Effector CD4-positive, alpha-beta T cell (primary cell): ENCODE data around the gene CYSLTR1.
"Not testable (repeated sequence)": the region's sequence is repeated elsewhere in the genome, so short reads cannot be mapped to it uniquely, and the experiment has no call there.

Experiments used
- DNase-seq: peaks from one replicate; pipeline ENCODE4 v3.0.0-alpha.2; 2020
- total RNA-seq: gene quantifications from one replicate; lab custom pipeline; 2026; lab: John Stamatoyannopoulos, UW

Gene CYSLTR1
- 16.7 reads per million, percentile 43 among the genes with 10 or more reads in this experiment for total RNA-seq

GRCh38 chrX:78327370-78328086 is at the start of gene CYSLTR1:
Gene CYSLTR1, minus strand, starts transcription at chrX:78327611. Its CDS starts 53,865 bp downstream, at chrX:78273746.
- no peak for DNase-seq

GRCh38 chrX:78377186-78377585 is 49.8 kb upstream of the CYSLTR1 start:
- DNase-seq = no peak

GRCh38 chrX:78375894-78376293 is 48.5 kb upstream of the CYSLTR1 start:
- no peak for DNase-seq

- no peak for DNase-seq
Measured at GRCh38 chrX:78366576-78366975, 39.2 kb upstream of the CYSLTR1 start.

- no peak for DNase-seq
Measured at GRCh38 chrX:78357342-78358055, 30.1 kb upstream of the CYSLTR1 start.

- peak; percentile 6 for DNase-seq
Measured at GRCh38 chrX:78333521-78333920, 6.1 kb upstream of the CYSLTR1 start.

- no peak for DNase-seq
Measured at GRCh38 chrX:78331708-78332107, 4.3 kb upstream of the CYSLTR1 start.

- DNase-seq = no peak
Measured at GRCh38 chrX:78330540-78330939, 3.1 kb upstream of the CYSLTR1 start.

GRCh38 chrX:78330068-78330467 is 2.7 kb upstream of the CYSLTR1 start:
- no peak for DNase-seq

GRCh38 chrX:78329486-78329885 is 2.1 kb upstream of the CYSLTR1 start:
- no peak for DNase-seq

- no peak for DNase-seq
Measured at GRCh38 chrX:78326401-78326800, 1.0 kb downstream of the CYSLTR1 start.

GRCh38 chrX:78322863-78323262 is 4.5 kb downstream of the CYSLTR1 start:
- no peak for DNase-seq

- DNase-seq = peak; percentile 13
Measured at GRCh38 chrX:78321809-78322208, 5.6 kb downstream of the CYSLTR1 start.

- no peak for DNase-seq
Measured at GRCh38 chrX:78316265-78316664, 11.1 kb downstream of the CYSLTR1 start.

- no peak for DNase-seq
Measured at GRCh38 chrX:78315745-78316144, 11.7 kb downstream of the CYSLTR1 start.

GRCh38 chrX:78314561-78314960 is 12.8 kb downstream of the CYSLTR1 start:
- DNase-seq = no peak

- DNase-seq = no peak
Measured at GRCh38 chrX:78313526-78313925, 13.9 kb downstream of the CYSLTR1 start.

- no peak for DNase-seq
Measured at GRCh38 chrX:78307665-78308064, 19.7 kb downstream of the CYSLTR1 start.

- DNase-seq = no peak
Measured at GRCh38 chrX:78303086-78303485, 24.3 kb downstream of the CYSLTR1 start.

- not testable (repeated sequence) for DNase-seq
Measured at GRCh38 chrX:78300933-78301332, 26.5 kb downstream of the CYSLTR1 start.

- DNase-seq = no peak
Measured at GRCh38 chrX:78283511-78283910, 43.9 kb downstream of the CYSLTR1 start.

GRCh38 chrX:78237127-78237526 is 90.3 kb downstream of the CYSLTR1 start:
- DNase-seq = no peak

- DNase-seq = not testable (repeated sequence)
Measured at GRCh38 chrX:78226047-78226446, 101.4 kb downstream of the CYSLTR1 start.
